Suprapubic skin (tissue), 4 donors: ENCODE measurements around the gene LMTK2. TPM values are rescaled to one million over a fixed set of nuclear protein-coding genes. Genes with fewer than 3 reads are reported as not detected.

Experiments
- DNase-seq, 2 donors: peaks; one replicate each; pipeline ENCODE4 v3.0.0-alpha.2; 2019; ENCODE audit warnings: low spot score in 2 of 2
- H3K27ac ChIP-seq: fragments of 200-600 bp; sonication (generic); one replicate; pipeline ENCODE4 v1.5.1; 2019
- H3K27me3 ChIP-seq: fragments of 200-600 bp; sonication (generic); one replicate; pipeline ENCODE4 v1.5.1; 2019
- H3K36me3 ChIP-seq: fragments of 200-600 bp; sonication (generic); one replicate; pipeline ENCODE4 v1.5.1; 2019
- H3K4me1 ChIP-seq: fragments of 200-600 bp; sonication (generic); one replicate; pipeline ENCODE4 v1.5.1; 2019
- H3K4me3 ChIP-seq: fragments of 200-600 bp; sonication (generic); one replicate; pipeline ENCODE4 v1.5.1; 2019; ENCODE audit warnings: mild to moderate bottlenecking
- H3K9me3 ChIP-seq: fragments of 200-600 bp; sonication (generic); one replicate; pipeline ENCODE4 v1.5.1; 2019
- CTCF ChIP-seq, 2 donors: fragments of 200-600 bp in 1 of 2; fragments of 450-650 bp in 1 of 2; sonication (generic) in 1 of 2; IDR thresholded peaks; one replicate each; pipeline ENCODE4 v1.5.1; 2016 to 2019; ENCODE audit warnings: antibody characterized with exemption in 2 of 2, mild to moderate bottlenecking in 1 of 2, moderate library complexity in 1 of 2
- EP300 ChIP-seq: sonication (generic); formaldehyde crosslinking; IDR thresholded peaks from one replicate; pipeline ENCODE4 v1.6.1; 2017; ENCODE audit warnings: antibody characterized with exemption
- POLR2A ChIP-seq, 2 donors: fragments of 450-650 bp; IDR thresholded peaks; one replicate each; pipeline ENCODE4 v1.6.1; 2017; ENCODE audit warnings: antibody characterized with exemption in 2 of 2, mild to moderate bottlenecking in 2 of 2, moderate library complexity in 2 of 2
- POLR2AphosphoS5 ChIP-seq, 3 donors: sonication (generic); formaldehyde crosslinking; IDR thresholded peaks; one replicate each; pipeline ENCODE4 v1.6.1; 2017; ENCODE audit warnings: antibody characterized with exemption in 3 of 3
- WGBS: methylation state at CpG from one replicate; pipeline ENCODE4 v1.1.5; 2018; 5-methylcytosine and 5-hydroxymethylcytosine counted together
- total RNA-seq, 4 donors: library from RNA; depleted of rRNA; stranded (reverse); fragments of >200 nt; gene quantifications; one replicate each; pipeline ENCODE4 v1.1.0, GENCODE V29; 2016

The LMTK2 gene
- total RNA-seq, 4 donors from 2014 or later, result 34.0 to 45.1 (median 39.8) TPM

GRCh38 chr7:98256431-98256830, 149.8 kb downstream of the LMTK2 start:
- Histone ChIP-seq H3K27me3 (no peaks in the 10 kb centered on the region), H3K36me3 (peaks cover 9% of the 10 kb centered on the region), H3K9me3 (no peaks in the 10 kb centered on the region), H3K4me1 (peaks cover 13% of the 10 kb centered on the region), H3K4me3 (no peak overlapping the region), H3K27ac (no peak overlapping the region)
- WGBS, result 94% methylated on average over 7 of the region's 7 CpGs
- TF ChIP-seq POLR2AphosphoS5 (IDR thresholded peaks at IDR 0.05), result no peak
- no peak for TF ChIP-seq CTCF (IDR thresholded peaks at IDR 0.05)
- TF ChIP-seq EP300, result no peak
- no peak for TF ChIP-seq POLR2A (IDR thresholded peaks at IDR 0.05)
- DNase-seq, result no peak

- no peak for DNase-seq
- TF ChIP-seq POLR2A (IDR thresholded peaks at IDR 0.05), result no peak
- no peak for TF ChIP-seq CTCF (IDR thresholded peaks at IDR 0.05)
- no peak for TF ChIP-seq EP300
- no peak for TF ChIP-seq POLR2AphosphoS5 (IDR thresholded peaks at IDR 0.05)
- Histone ChIP-seq H3K4me1 (peaks cover 5% of the 10 kb centered on the region), H3K9me3 (no peaks in the 10 kb centered on the region), H3K36me3 (peaks cover 15% of the 10 kb centered on the region), H3K4me3 (no peak overlapping the region), H3K27ac (no peak overlapping the region), H3K27me3 (no peaks in the 10 kb centered on the region)
- 90% methylated on average over 6 of the region's 6 CpGs for WGBS
Observed at GRCh38 chr7:98257701-98258100, 151.0 kb downstream of the LMTK2 start.

Other genes starting within 250 kb of the LMTK2 start
- gene ASNS, start 234.5 kb upstream of the LMTK2 start, total RNA-seq, result 10 to 100 TPM; 13.2 to 40.2 (median 16.8) TPM
- gene OCM2, start 116.7 kb upstream of the LMTK2 start, total RNA-seq, result not detected
- 1 to 10 TPM; 1.2 to 7.8 (median 4.4) TPM for gene BHLHA15, start 104.6 kb downstream of the LMTK2 start, total RNA-seq
- 10 to 100 TPM; 15.3 to 20.9 (median 16.5) TPM for gene TECPR1, start 145.4 kb downstream of the LMTK2 start, total RNA-seq
- 10 to 100 TPM; 36.4 to 52.9 (median 45.2) TPM for gene BRI3, start 174.8 kb downstream of the LMTK2 start, total RNA-seq